Measurements from ENCODE around the gene CD58.

The CD58 gene

DNA sequence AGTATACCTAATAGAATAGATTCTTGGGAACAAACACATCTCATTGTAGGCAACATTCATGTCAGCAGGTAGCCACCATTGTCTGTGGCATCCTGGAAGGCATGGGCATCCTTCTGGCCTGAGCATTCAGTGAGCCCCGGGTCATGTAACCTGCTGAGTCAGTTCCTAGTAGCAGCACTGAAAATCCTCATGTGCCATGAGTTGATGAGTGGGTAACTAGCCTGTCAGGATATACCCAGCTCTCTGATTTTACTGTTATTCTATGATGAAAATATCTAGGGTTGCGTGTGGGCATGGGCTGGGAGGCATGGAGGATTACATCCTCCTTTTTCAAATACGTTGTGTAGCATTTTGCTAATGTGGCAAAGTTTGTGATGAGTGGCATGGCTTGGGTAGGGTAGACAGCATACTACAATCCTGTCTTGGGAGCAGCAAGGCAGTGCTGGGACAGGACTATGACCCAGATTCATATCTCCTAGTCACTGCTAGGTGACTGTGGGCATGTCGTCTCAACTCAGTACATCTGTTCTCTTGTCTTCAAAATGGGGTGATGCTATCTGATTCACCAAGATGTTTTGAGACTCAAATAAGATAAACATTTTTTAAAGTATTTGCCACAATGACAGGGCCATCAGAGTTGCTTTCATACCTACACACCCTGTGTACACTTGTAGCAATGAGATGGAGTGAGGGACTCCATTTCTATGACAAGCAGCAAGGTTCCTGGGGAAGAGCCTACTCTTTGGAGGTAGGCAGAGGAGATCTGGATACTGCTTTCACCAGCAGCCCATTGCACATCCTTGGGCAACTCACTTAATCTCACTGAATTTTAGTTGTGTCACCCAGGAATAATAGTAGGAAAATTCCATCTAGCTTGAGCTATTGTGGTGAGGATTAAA, 62.5 kb downstream of the CD58 start:
- no peak for DNase-seq

GRCh38 chr1:116507631-116508030, 63.2 kb downstream of the CD58 start:
- DNase-seq, result no peak

GRCh38 chr1:116506132-116507004, 64.5 kb downstream of the CD58 start:
- DNase-seq, result no peak

DNA sequence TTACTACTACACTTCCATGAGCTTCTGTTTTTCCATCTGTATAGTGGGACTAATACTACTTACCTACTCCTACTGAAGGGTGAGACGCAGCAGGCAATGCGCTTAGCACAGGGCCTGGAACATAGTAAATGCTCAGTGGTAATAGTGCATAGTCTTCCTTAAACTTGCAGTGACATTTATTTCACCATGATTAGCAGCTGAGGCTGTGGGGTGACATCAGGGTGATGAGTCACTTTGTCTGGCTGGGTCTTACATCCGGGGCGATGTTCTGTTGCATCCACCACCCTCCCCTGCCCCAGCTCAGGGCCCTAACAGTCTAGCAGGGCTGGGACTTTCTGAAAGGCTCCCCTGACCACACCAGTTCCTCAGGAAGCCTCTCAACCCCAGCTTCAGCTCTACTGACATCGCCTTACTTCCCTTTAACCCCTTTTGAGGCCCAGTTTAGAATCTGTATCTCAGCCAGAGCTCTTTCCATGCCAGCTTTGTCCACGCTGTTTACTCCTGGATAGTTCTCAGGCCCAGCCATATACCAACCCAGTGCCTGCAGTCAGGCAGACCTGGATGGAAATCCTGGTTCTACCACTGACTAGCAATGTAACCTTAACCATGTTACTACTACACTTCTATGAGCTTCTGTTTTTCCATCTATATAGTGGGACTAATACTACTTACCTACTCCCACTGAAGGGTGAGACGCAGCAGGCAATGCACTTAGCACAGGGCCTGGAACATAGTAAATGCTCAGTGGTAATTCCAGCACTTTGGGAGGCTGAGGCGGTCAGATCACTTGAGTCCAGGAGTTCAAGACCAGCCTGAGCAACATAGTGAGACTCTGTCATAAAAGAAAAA, 66.3 kb downstream of the CD58 start:
- peak; percentile 76 for DNase-seq

DNA sequence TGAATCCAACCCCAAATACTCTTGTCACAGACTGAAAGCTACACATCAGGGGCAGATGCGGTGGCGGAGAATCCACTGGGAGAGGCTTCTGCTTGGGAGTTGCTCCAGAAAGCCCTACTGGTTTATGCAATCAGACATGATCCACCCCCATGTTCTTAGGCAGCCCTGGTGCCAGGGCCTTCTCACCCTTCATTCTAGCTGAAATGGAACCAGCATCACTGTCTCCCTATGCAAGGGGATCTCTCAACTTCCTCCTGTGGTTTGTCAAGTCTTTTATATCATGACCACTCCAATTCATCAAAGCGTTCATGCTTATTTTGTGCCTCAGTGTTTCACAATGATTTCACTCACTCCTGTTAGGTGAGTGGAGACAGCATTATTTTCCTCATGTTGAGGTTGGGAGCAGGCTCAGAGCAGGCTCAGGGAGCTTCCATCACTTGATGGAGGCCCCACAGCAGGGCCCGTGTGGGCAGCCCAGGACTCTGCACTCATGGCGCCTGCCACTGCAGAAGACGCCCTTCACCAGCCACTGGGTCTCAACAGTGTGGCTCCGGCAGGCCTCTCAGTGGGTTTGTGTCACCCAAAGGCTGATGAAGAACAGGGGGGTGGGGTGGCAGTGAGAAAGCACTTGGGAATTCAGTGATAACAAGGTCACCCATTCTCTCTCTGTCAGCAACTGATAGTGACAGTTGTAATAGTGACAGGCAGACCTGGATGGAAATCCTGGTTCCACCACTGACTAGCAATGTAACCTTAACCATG, 67.1 kb downstream of the CD58 start:
- DNase-seq, result no peak

DNA sequence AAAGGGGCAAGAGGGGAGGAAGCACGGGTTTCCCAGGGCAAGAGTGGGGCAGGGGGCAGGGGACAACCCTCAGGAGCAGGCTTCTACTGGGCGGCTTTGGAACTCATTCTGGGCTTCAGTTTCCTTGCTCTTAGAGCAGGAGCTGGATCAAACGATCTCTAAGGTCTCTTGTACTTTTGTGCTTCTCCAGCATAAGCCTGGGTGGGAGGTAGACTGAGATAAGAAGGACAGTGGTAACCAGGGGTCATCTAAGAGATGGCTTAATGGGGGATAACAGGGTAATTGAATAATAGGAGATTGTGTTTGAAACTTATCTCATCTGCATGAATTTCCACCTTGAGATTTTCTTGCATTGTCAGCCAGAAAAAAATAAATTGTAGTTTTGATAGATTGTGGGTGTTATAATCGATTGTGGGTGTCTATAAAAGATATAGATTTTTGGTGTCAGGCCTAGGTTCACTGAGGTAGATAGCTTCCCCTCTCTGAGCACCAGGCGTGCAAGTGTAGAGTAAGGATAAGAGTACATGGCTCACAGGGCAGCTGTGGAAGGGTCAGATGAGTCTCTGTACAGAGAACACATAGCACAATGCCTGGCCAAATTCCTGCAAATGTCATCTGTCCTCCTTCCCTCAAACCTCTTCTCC, 68.0 kb downstream of the CD58 start:
- no peak for DNase-seq

GRCh38 chr1:116501870-116502244, 69.0 kb downstream of the CD58 start:
- no peak for DNase-seq

- DNase-seq, result no peak
Measured at GRCh38 chr1:116501125-116501869, 69.5 kb downstream of the CD58 start.

DNA sequence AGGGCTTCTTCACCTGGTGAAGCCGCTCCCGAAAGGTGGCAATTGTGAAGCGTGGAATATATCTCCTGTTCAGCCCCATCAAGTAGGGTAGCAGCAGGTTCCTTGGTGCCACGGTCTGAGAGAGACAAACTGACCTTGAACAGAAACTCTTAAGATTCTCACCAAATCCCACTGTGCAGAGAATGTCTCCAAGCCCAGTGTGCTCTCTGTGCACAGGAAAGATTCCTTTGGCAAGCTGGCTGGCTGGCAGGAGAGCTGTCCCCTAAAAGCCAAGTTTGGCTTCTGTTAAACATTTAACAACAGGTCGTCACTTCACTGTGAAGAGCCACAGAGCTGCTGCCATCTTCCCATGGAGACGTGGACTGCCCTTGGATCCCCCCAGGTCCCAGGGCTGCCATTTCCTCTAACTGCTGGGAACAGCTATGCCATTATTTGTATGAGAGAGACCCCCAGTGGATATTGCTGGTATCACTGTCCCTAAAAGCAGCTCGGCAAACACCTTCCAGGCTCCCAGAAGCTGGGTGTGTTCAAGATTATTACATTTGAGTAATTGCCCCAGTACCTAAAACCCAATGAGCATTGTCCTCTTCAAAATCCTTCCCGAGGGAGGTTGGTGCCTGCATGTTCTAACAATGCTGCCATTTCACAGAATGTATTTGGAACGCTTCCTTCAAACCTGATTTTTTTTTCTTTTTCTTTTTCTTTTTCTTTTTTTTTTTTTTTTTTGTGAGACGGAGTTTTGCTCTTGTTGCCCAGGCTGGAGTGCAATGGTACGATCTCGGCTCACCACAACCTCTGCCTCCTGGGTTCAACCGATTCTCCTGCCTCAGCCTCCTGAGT, 71.8 kb downstream of the CD58 start:
- DNase-seq, result no peak

- DNase-seq, result no peak
Measured at GRCh38 chr1:116497656-116498055, 73.2 kb downstream of the CD58 start.

- DNase-seq, result no peak
Measured at GRCh38 chr1:116496898-116497297, 73.9 kb downstream of the CD58 start.

DNA sequence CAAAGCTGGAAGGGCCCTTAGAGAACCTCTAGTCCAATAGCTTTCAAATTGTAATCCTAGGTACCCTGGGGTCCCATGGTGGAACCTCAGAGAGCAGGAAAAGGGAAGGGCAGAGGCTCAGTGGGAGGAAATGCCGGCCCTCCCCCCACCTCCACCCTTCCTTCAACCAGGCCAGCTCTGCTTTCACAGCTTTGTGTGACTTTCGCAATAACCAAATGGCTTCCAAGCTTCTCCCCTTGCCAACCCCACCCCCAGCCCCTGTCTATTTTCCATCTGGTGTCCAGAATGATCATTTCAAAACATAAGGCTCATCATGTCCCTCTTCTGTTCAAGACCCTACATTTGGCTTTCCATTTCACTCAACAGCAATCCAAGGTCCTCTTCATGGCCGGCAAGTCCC, 74.4 kb downstream of the CD58 start:
- no peak for DNase-seq

DNA sequence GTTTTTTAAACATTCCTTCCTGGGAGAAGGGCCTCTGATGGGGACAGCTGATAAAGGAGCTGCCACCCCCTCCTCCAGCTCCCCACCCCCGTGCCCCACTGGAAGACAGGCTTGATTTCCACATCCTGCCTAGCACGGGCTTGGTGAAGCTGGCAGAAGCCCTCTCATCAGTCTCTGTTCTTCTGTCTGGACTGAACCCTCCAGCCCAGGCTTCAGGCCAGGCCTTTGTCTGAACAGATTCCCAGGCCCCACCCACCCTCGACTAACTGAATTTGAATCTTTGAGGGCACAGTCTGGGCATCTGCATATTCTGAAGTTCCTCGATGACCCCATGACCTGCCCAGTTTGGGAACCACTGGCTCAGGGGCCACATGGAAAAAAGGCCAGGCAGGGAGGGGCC, 75.3 kb downstream of the CD58 start:
- no peak for DNase-seq

DNA sequence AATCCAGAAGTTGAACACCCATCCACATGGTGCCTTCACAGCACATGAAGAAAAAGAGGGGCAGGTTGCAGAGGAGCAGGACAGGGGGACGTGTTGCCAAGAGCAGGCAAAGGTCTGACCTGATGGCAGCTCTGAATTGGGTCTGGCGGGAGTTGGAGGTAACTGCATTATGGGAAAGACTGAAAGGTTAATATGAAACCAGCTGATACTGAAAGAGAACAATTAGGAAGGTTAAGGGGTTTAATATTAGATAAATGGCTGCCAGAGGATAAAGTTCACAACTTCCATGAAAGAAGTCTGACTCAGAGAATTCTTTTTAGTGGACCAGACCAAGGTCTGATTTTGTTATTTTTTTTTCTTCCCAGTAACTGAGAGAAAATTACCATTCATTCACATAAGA, 76.1 kb downstream of the CD58 start:
- no peak for DNase-seq

DNA sequence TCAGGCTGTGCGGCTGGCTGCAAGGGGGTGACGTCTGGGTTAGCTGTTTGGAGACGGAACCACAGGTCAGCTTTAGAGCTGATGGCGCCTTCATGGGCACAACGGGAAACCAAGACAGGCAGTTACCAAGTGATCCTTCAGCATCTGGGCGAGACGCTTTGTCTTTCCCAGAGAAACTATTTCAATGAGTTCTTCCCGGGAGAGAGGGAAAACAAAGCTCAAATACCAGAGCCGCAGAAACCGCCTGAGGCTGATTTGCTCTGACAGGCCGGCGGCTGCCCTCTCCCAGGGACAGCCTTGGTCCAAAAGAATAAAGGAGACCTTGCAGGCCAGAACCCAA, 76.5 kb downstream of the CD58 start:
- no peak for DNase-seq

DNA sequence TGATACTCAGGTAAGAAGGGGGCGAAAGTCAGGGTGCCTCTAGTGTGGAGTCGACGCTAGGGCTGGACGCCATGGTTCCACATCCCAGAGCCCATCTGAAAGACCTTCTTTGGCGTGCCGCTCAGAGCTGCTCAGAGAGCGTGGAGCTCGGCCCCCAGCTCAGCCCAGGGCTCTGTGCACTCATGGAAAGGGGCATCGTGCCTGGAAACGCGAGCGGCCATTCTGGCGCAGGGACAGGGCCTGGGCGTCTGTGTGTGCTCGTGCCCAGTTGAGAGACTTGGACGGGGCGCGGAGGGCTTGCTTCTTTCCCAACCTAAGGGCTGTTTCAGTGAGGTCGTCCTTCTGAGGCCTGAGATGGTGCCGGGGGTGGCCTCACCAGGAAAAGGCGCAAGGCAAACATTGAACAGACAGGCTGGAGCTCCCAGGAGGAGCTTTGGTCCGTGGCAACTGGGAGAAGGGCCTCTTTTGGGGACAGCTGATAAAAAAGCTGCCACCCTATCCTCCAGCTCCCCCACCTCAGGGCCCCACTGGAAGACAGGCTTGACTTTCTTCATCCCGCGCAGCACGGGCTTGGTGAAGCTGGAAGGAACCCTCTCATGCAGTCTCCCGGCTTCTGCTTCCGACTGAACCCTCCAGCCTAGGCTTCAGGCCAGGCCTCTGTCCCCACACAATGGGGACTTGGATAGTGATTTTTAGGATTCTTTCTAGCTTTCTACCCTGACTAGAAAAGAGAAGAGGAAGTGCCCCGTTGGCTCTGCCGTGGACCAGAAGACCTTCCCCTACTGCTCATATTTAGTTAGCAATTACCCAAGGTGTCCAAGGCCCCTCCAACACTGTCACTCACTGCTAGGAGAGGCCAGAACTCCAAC, 77.1 kb downstream of the CD58 start:
- DNase-seq, result no peak

- no peak for DNase-seq
Measured at GRCh38 chr1:116493036-116493435, 77.8 kb downstream of the CD58 start.

DNA sequence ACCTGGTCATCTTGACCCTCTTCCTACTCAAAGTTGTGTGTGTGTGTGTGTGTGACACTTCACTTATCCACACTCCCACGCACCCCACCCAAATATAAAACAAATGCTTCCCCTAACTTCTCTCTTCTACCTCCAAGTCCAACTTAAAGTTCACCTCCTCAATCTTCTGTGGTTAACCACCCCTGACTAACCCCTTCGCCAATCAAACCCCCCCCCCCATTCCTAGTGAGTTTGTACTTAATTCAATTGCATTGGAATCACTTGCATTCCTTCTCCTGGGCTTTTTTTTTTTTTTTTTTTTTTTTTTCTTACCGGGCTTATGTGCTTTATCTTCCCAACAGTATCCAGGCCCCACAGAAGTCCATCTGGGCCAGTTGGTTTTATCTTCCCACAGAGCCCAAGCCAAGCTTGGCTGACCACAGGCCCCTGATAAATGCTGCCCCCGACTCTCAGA, 78.4 kb downstream of the CD58 start:
- DNase-seq, result no peak
